ENCODE data around the gene SLC16A2.

The SLC16A2 gene

DNA sequence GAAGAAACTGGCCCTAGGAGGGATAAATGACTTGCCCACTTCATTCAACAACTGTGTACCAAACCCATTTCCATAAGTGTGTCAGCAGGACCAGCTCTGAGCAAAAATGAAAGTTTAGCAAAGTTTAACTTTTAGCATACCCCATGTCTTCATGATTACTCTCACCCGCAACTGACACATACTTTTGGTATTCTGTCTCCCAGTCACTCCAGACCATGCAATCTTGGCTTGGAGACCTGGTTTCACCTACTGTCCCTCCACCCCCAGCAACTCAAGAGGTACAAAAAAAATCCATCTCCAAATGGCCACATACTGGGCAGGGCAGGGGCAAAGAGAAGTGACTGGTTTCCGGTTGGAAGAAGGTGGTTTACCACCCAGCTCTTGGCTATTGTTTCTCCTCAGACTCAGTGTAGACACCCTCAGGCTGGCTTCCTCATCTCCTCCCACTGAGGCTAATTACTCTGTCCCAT, 113.3 kb downstream of the SLC16A2 start:
- peaks cover 0 to 8% of the 10 kb centered on the region in 2 experiments; a peak in 1 of 3 replicates for H3K36me3 ChIP-seq (ENCODE audit: control insufficient read depth in 2 of 2, insufficient read depth in 1 of 2, low read length in 2 of 2)
- H3K9me3 ChIP-seq (ENCODE audit: control insufficient read depth, insufficient read depth, low read depth, low read length), result no peaks in the 10 kb centered on the region; the same call in 1 of the 2 replicates
- no peak for TF ChIP-seq ZNF10 (tag by site-specific recombination; IDR thresholded peaks at IDR 0.05)
- TF ChIP-seq MEIS1 (CRISPR knock-in tag; IDR thresholded peaks at IDR 0.05; ENCODE audit: borderline replicate concordance), result no peak
- no peak for TF ChIP-seq ZNF202 (tag by site-specific recombination; IDR thresholded peaks at IDR 0.05; ENCODE audit: borderline replicate concordance)
- TF ChIP-seq GFI1B (tag by site-specific recombination; IDR thresholded peaks at IDR 0.05), result no peak
- POLR2A ChIA-PET, result interaction anchor here (0.8 kb wide), 1 partner anchor 153 kb away, joined by 3 read pairs; no protein-coding TSS in a partner anchor
- H3K4me3 ChIP-seq (ENCODE audit: low read depth, low read length), result no peak overlapping the region
- peaks cover 7% of the 10 kb centered on the region; the same call in 1 of the 2 replicates for H3K4me1 ChIP-seq (ENCODE audit: control insufficient read depth, insufficient read depth, low read length)
- H3K27ac ChIP-seq (ENCODE audit: extremely low read depth, low read depth, low read length), result no peak overlapping the region
- CTCF ChIA-PET, result interaction anchor here (0.6 to 3.0 kb wide), 15 partner anchors 10 to 156 kb away, joined by 3 to 18 read pairs (median 5); no protein-coding TSS in a partner anchor

GRCh38 chrX:74535086-74535407, 113.8 kb downstream of the SLC16A2 start:
- CTCF ChIA-PET, result interaction anchor here (0.6 to 3.0 kb wide), 13 partner anchors 10 to 156 kb away, joined by 3 to 18 read pairs (median 4); no protein-coding TSS in a partner anchor
- POLR2A ChIA-PET, result interaction anchor here (0.7 to 0.8 kb wide), 2 partner anchors 114 to 153 kb away, joined by 3 read pairs; partner anchors contain the start of gene SLC16A2
- TF ChIP-seq OSR2 (tag by site-specific recombination; IDR thresholded peaks at IDR 0.05) (0 out of 2 replicates have a peak, but pooled peaks have one; percentile 16), ZNF16 (tag by site-specific recombination; IDR thresholded peaks at IDR 0.05; ENCODE audit: low read depth) (no peak), ZIC2 (tag by site-specific recombination; IDR thresholded peaks at IDR 0.05) (0 out of 2 replicates have a peak, but pooled peaks have one; percentile 14)
- Histone ChIP-seq H3K36me3 (ENCODE audit: control insufficient read depth in 2 of 2, insufficient read depth in 1 of 2, low read length in 2 of 2) (peaks cover 0 to 8% of the 10 kb centered on the region in 2 experiments; a peak in 1 of 3 replicates), H3K4me3 (ENCODE audit: low read depth, low read length) (no peak overlapping the region), H3K27ac (ENCODE audit: extremely low read depth, low read depth, low read length) (peak overlapping the region; percentile 90; the same call in 1 of the 2 replicates), H3K9me3 (ENCODE audit: control insufficient read depth, insufficient read depth, low read depth, low read length) (no peaks in the 10 kb centered on the region; the same call in 1 of the 2 replicates), H3K4me1 (ENCODE audit: control insufficient read depth, insufficient read depth, low read length) (peaks cover 7% of the 10 kb centered on the region; the same call in 1 of the 2 replicates)

GRCh38 chrX:74535408-74536151, 114.3 kb downstream of the SLC16A2 start:
- no peaks in the 10 kb centered on the region; the same call in 1 of the 2 replicates for H3K9me3 ChIP-seq (ENCODE audit: control insufficient read depth, insufficient read depth, low read depth, low read length)
- H3K4me1 ChIP-seq (ENCODE audit: control insufficient read depth, insufficient read depth, low read length), result peaks cover 7% of the 10 kb centered on the region; the same call in 1 of the 2 replicates
- ChIA-PET CTCF (interaction anchor here (0.6 to 3.0 kb wide), 13 partner anchors 9 to 153 kb away, joined by 3 to 18 read pairs (median 4); no protein-coding TSS in a partner anchor), POLR2A (interaction anchor here (0.7 to 1.0 kb wide), 5 partner anchors 9 to 154 kb away, joined by 3 read pairs; partner anchors contain the start of gene SLC16A2)
- H3K36me3 ChIP-seq (ENCODE audit: control insufficient read depth in 2 of 2, insufficient read depth in 1 of 2, low read length in 2 of 2), result peaks cover 0 to 8% of the 10 kb centered on the region in 2 experiments; a peak in 1 of 3 replicates
- peak overlapping the region; percentile 90 for H3K27ac ChIP-seq (ENCODE audit: extremely low read depth, low read depth, low read length)
- H3K4me3 ChIP-seq (ENCODE audit: low read depth, low read length), result peak overlapping the region; percentile 33
- TF ChIP-seq ZNF488 (tag by site-specific recombination; IDR thresholded peaks at IDR 0.05), result 0 out of 2 replicates have a peak, but pooled peaks have one; percentile 39
- no peak for TF ChIP-seq GLIS2 (tag by site-specific recombination; IDR thresholded peaks at IDR 0.05)
- no peak for TF ChIP-seq ZBTB8A (tag by site-specific recombination; IDR thresholded peaks at IDR 0.05)
- TF ChIP-seq, protein P1, sequence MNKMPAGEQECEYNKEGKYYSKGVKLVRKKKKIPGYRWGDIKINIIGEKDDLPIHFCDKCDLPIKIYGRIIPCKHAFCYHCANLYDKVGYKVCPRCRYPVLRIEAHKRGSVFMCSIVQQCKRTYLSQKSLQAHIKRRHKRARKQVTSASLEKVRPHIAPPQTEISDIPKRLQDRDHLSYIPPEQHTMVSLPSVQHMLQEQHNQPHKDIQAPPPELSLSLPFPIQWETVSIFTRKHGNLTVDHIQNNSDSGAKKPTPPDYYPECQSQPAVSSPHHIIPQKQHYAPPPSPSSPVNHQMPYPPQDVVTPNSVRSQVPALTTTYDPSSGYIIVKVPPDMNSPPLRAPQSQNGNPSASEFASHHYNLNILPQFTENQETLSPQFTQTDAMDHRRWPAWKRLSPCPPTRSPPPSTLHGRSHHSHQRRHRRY (tag by site-specific recombination; IDR thresholded peaks at IDR 0.05), result no peak
- no peak for TF ChIP-seq ZBTB7A (tag by site-specific recombination; IDR thresholded peaks at IDR 0.05; ENCODE audit: low read depth)
- TF ChIP-seq ZNF433 (tag by site-specific recombination; IDR thresholded peaks at IDR 0.05; ENCODE audit: low read depth), result no peak
- peak; percentile 79 for TF ChIP-seq ZBTB11 (tag by site-specific recombination; conservative IDR thresholded peaks at IDR 0.05; ENCODE audit: low read depth)
- 0 out of 2 replicates have a peak, but pooled peaks have one; percentile 38 for TF ChIP-seq KLF9 (tag by site-specific recombination; IDR thresholded peaks at IDR 0.05; ENCODE audit: low read depth)
- no peak; the same call in 1 of the 2 replicates for TF ChIP-seq ZNF341 (tag by site-specific recombination; IDR thresholded peaks at IDR 0.05; ENCODE audit: low read depth)
- TF ChIP-seq ZFP37 (tag by site-specific recombination; IDR thresholded peaks at IDR 0.05), result no peak
- no peak for TF ChIP-seq MZF1 (tag by site-specific recombination; IDR thresholded peaks at IDR 0.05; ENCODE audit: borderline replicate concordance)
- TF ChIP-seq ZNF791 (tag by site-specific recombination; IDR thresholded peaks at IDR 0.05), result no peak
- TF ChIP-seq, protein P2, sequence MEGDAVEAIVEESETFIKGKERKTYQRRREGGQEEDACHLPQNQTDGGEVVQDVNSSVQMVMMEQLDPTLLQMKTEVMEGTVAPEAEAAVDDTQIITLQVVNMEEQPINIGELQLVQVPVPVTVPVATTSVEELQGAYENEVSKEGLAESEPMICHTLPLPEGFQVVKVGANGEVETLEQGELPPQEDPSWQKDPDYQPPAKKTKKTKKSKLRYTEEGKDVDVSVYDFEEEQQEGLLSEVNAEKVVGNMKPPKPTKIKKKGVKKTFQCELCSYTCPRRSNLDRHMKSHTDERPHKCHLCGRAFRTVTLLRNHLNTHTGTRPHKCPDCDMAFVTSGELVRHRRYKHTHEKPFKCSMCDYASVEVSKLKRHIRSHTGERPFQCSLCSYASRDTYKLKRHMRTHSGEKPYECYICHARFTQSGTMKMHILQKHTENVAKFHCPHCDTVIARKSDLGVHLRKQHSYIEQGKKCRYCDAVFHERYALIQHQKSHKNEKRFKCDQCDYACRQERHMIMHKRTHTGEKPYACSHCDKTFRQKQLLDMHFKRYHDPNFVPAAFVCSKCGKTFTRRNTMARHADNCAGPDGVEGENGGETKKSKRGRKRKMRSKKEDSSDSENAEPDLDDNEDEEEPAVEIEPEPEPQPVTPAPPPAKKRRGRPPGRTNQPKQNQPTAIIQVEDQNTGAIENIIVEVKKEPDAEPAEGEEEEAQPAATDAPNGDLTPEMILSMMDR (tag by site-specific recombination; IDR thresholded peaks at IDR 0.05), result no peak

All from HEK293 (cell line).